Hematopoietic multipotent progenitor cell treated with erythropoietin and hydrocortisone succinate and interleukin-3 and kit ligand, for 15 days (in vitro differentiated cells): ENCODE data around the gene CCL4L2.
"Not testable (repeated sequence)": the region's sequence is repeated elsewhere in the genome, so short reads cannot be mapped to it uniquely, and the experiment has no call there.

Experiments
- DNase-seq: peaks from one replicate; pipeline ENCODE4 v3.0.0-alpha.2; 2015; ENCODE audit warnings: low spot score

The CCL4L2 gene

GRCh38 chr17:36210439-36211211 lies at the start of gene CCL4L2:
TSS of gene CCL4L2 (plus strand) at chr17:36211063.
- DNase-seq, result not testable (repeated sequence)

GRCh38 chr17:36168836-36169235 lies 42.0 kb upstream of the CCL4L2 start:
- not testable (repeated sequence) for DNase-seq

GRCh38 chr17:36176536-36176935 lies 34.3 kb upstream of the CCL4L2 start, which contains the start of gene TBC1D3B:
TSS of gene TBC1D3B (minus strand) at chr17:36176636. CDS start at chr17:36175050, 1,586 bp downstream.
- DNase-seq, result not testable (repeated sequence)

GRCh38 chr17:36181446-36182175 lies 29.3 kb upstream of the CCL4L2 start:
- DNase-seq, result not testable (repeated sequence)

GRCh38 chr17:36182176-36183000 lies 28.5 kb upstream of the CCL4L2 start:
- DNase-seq, result no peak

- no peak for DNase-seq
Observed at GRCh38 chr17:36183001-36183971, 27.6 kb upstream of the CCL4L2 start.

GRCh38 chr17:36184023-36184765 lies 26.7 kb upstream of the CCL4L2 start:
- DNase-seq, result no peak

- no peak for DNase-seq
Observed at GRCh38 chr17:36185416-36185815, 25.4 kb upstream of the CCL4L2 start.

GRCh38 chr17:36186810-36187763 lies 23.8 kb upstream of the CCL4L2 start:
- not testable (repeated sequence) for DNase-seq

- not testable (repeated sequence) for DNase-seq
Observed at GRCh38 chr17:36187943-36188665, 22.8 kb upstream of the CCL4L2 start.

- DNase-seq, result no peak
Observed at GRCh38 chr17:36188891-36189306, 22.0 kb upstream of the CCL4L2 start.

- not testable (repeated sequence) for DNase-seq
Observed at GRCh38 chr17:36189993-36190392, 20.9 kb upstream of the CCL4L2 start.

GRCh38 chr17:36190549-36191330 lies 20.1 kb upstream of the CCL4L2 start:
- DNase-seq, result not testable (repeated sequence)

GRCh38 chr17:36193216-36193775 lies 17.6 kb upstream of the CCL4L2 start:
- DNase-seq, result no peak

- not testable (repeated sequence) for DNase-seq
Observed at GRCh38 chr17:36194147-36194831, 16.6 kb upstream of the CCL4L2 start.

GRCh38 chr17:36194832-36195433 lies 15.9 kb upstream of the CCL4L2 start:
- DNase-seq, result not testable (repeated sequence)
